PC-9 (cell line): ENCODE results near the gene TCTN3.
"Not testable (repeated sequence)": the region's sequence is repeated elsewhere in the genome, so short reads cannot be mapped to it uniquely, and the experiment has no call there.

Experiments used
- EZH2 ChIP-seq: fragments of 200-600 bp; sonication (generic); IDR thresholded peaks from 2 replicates; pipeline ENCODE4 v1.8.0; 2017; ENCODE audit warnings: antibody characterized with exemption, low read depth
- TF ChIP-seq, protein P1 (sequence below): fragments of 200-600 bp; sonication (generic); conservative IDR thresholded peaks from 2 replicates; pipeline ENCODE4 v1.6.1; 2017; ENCODE audit warnings: mixed run types, antibody characterized with exemption, mild to moderate bottlenecking, moderate library complexity

- TF ChIP-seq, protein P1, sequence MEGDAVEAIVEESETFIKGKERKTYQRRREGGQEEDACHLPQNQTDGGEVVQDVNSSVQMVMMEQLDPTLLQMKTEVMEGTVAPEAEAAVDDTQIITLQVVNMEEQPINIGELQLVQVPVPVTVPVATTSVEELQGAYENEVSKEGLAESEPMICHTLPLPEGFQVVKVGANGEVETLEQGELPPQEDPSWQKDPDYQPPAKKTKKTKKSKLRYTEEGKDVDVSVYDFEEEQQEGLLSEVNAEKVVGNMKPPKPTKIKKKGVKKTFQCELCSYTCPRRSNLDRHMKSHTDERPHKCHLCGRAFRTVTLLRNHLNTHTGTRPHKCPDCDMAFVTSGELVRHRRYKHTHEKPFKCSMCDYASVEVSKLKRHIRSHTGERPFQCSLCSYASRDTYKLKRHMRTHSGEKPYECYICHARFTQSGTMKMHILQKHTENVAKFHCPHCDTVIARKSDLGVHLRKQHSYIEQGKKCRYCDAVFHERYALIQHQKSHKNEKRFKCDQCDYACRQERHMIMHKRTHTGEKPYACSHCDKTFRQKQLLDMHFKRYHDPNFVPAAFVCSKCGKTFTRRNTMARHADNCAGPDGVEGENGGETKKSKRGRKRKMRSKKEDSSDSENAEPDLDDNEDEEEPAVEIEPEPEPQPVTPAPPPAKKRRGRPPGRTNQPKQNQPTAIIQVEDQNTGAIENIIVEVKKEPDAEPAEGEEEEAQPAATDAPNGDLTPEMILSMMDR: not testable (repeated sequence)
- TF ChIP-seq EZH2: not testable (repeated sequence)
Measured at GRCh38 chr10:95722496-95722895, 28.8 kb upstream of the TCTN3 start.
